Liver (tissue), 9 donors: ENCODE data around the gene TMEM87A. TPM values are rescaled to one million over a fixed set of nuclear protein-coding genes. Genes with fewer than 3 reads are reported as not detected.

Experiments used
- DNase-seq: peaks from one replicate; pipeline ENCODE4 v3.0.0-alpha.2; 2017; ENCODE audit warnings: low spot score
- H3K27ac ChIP-seq, 2 donors: one replicate each; pipeline ENCODE4 v1.7.0; 2013; ENCODE audit warnings: inconsistent platforms in 2 of 2, low read length in 2 of 2, control low read depth in 1 of 2, low read depth in 1 of 2, mild to moderate bottlenecking in 1 of 2
- H3K27me3 ChIP-seq, 4 donors: one replicate each; pipeline versions ENCODE4 v1.6.1 to v1.7.0; 2013; ENCODE audit warnings: low read length in 3 of 4, inconsistent platforms in 1 of 4, mild to moderate bottlenecking in 1 of 4, moderate library complexity in 1 of 4; ENCODE audit not compliant: control insufficient read depth in 4 of 4, insufficient read depth in 4 of 4
- H3K36me3 ChIP-seq, 4 donors: one replicate each; pipeline versions ENCODE4 v1.6.1 to v1.7.0; 2013; ENCODE audit warnings: low read length in 3 of 4, mild to moderate bottlenecking in 3 of 4, low read depth in 1 of 4, moderate library complexity in 1 of 4; ENCODE audit not compliant: control insufficient read depth in 4 of 4, insufficient read depth in 3 of 4
- H3K4me1 ChIP-seq, 4 donors: one replicate each; pipeline versions ENCODE4 v1.6.1 to v1.7.0; 2013; ENCODE audit warnings: low read length in 3 of 4, mild to moderate bottlenecking in 3 of 4, moderate library complexity in 1 of 4; ENCODE audit not compliant: control insufficient read depth in 4 of 4, insufficient read depth in 4 of 4
- H3K4me3 ChIP-seq, 3 donors: one replicate each; pipeline versions ENCODE4 v1.6.1 to v1.7.0; 2013; ENCODE audit warnings: low read length in 3 of 3, control low read depth in 1 of 3, low read depth in 1 of 3, mild to moderate bottlenecking in 1 of 3
- H3K9ac ChIP-seq, 2 donors: one replicate each; pipeline ENCODE4 v1.7.0; 2013; ENCODE audit warnings: low read length in 2 of 2, mild to moderate bottlenecking in 2 of 2, moderate library complexity in 2 of 2, control low read depth in 1 of 2, low read depth in 1 of 2
- H3K9me3 ChIP-seq, 4 donors: one replicate each; pipeline versions ENCODE4 v1.6.1 to v1.7.0; 2013; ENCODE audit warnings: low read length in 3 of 4; ENCODE audit not compliant: control insufficient read depth in 4 of 4
- EGR1 ChIP-seq, 2 donors: IDR thresholded peaks; 2 replicates each; pipeline ENCODE4 v1.6.1; 2016 to 2018; ENCODE audit warnings: antibody characterized with exemption in 2 of 2, low read depth in 2 of 2
- FOXA1 ChIP-seq: IDR thresholded peaks from 2 replicates; pipeline ENCODE4 v1.6.1; 2016; ENCODE audit warnings: antibody characterized with exemption
- FOXA2 ChIP-seq: IDR thresholded peaks from 2 replicates; pipeline ENCODE4 v1.6.1; 2016; ENCODE audit warnings: antibody characterized with exemption
- GABPA ChIP-seq, 2 donors: IDR thresholded peaks in 1 of 2; conservative IDR thresholded peaks in 1 of 2; 2 replicates each; pipeline ENCODE4 v1.6.1; 2016; ENCODE audit warnings: antibody characterized with exemption in 2 of 2, mild to moderate bottlenecking in 1 of 2, moderate library complexity in 1 of 2
- HNF4A ChIP-seq, 2 donors: conservative IDR thresholded peaks; 2 replicates each; pipeline ENCODE4 v1.6.1; 2016; ENCODE audit warnings: antibody characterized with exemption in 2 of 2, mild to moderate bottlenecking in 2 of 2
- HNF4G ChIP-seq: IDR thresholded peaks from 2 replicates; pipeline ENCODE4 v1.6.1; 2016; ENCODE audit warnings: antibody characterized with exemption
- JUND ChIP-seq, 2 donors: IDR thresholded peaks; 2 replicates each; pipeline ENCODE4 v1.6.1; 2016; ENCODE audit warnings: antibody characterized with exemption in 2 of 2
- NR2F2 ChIP-seq: IDR thresholded peaks from 2 replicates; pipeline ENCODE4 v1.6.1; 2016; ENCODE audit warnings: antibody characterized with exemption
- RAD21 ChIP-seq, 2 donors: IDR thresholded peaks; 2 replicates each; pipeline ENCODE4 v1.6.1; 2016; ENCODE audit warnings: antibody characterized with exemption in 2 of 2, mild to moderate bottlenecking in 2 of 2
- RXRA ChIP-seq, 2 donors: IDR thresholded peaks; 2 replicates each; pipeline ENCODE4 v1.6.1; 2017 to 2018; ENCODE audit warnings: antibody characterized with exemption in 2 of 2, mild to moderate bottlenecking in 1 of 2
- SP1 ChIP-seq: IDR thresholded peaks from 2 replicates; pipeline ENCODE4 v1.6.1; 2018; ENCODE audit warnings: antibody characterized with exemption, mild to moderate bottlenecking
- TAF1 ChIP-seq: conservative IDR thresholded peaks from 2 replicates; pipeline ENCODE4 v1.6.1; 2016; ENCODE audit warnings: antibody characterized with exemption, mild to moderate bottlenecking
- YY1 ChIP-seq: IDR thresholded peaks from 2 replicates; pipeline ENCODE4 v1.6.1; 2016; ENCODE audit warnings: antibody characterized with exemption, mild to moderate bottlenecking
- polyA plus RNA-seq, 2 donors: library from polyadenylated mRNA; stranded (reverse) in 1 of 2; unstranded in 1 of 2; fragments of 200-250 nt in 1 of 2; fragments of >200 nt in 1 of 2; fragmentation: Nextera tagmentation in 1 of 2; extraction: Ambion mirVana in 1 of 2; gene quantifications; one replicate each; pipeline versions ENCODE4 v1.2.1 to v1.2.3, GENCODE V29; 2013 to 2015
- total RNA-seq, 2 donors: library from RNA; depleted of rRNA; stranded (reverse); fragments of >200 nt; gene quantifications; one replicate each; pipeline ENCODE4 v1.2.3, GENCODE V29; 2014
- TF ChIP-seq, protein P1 (sequence below): IDR thresholded peaks from 2 replicates; pipeline ENCODE4 v1.6.1; 2016; ENCODE audit warnings: antibody characterized with exemption
- TF ChIP-seq, protein P2 (sequence below): fragments of 150-350 bp; IDR thresholded peaks from 2 replicates; pipeline ENCODE4 v1.5.1; 2017; ENCODE audit warnings: improper control_type of control experiment, low read depth, low read length; ENCODE audit not compliant: missing input control
- TF ChIP-seq, protein P3 (sequence below): IDR thresholded peaks from 2 replicates; pipeline ENCODE4 v1.6.1; 2016; ENCODE audit warnings: antibody characterized with exemption
- TF ChIP-seq, protein P4 (sequence below): IDR thresholded peaks from 2 replicates; pipeline ENCODE4 v1.6.1; 2016; ENCODE audit warnings: antibody characterized with exemption
- TF ChIP-seq, protein P5 (sequence below): IDR thresholded peaks from 2 replicates; pipeline ENCODE4 v1.6.1; 2016; ENCODE audit warnings: antibody characterized with exemption, mild to moderate bottlenecking
- donor health status: healthy.
- donor health status: healthy.
- donor health status: healthy.
- donor health status: healthy.
- donor health status: healthy.

TMEM87A gene
- total and polyA plus RNA-seq, 4 donors: 9.2 to 27.3 (median 21.8) TPM

DNA sequence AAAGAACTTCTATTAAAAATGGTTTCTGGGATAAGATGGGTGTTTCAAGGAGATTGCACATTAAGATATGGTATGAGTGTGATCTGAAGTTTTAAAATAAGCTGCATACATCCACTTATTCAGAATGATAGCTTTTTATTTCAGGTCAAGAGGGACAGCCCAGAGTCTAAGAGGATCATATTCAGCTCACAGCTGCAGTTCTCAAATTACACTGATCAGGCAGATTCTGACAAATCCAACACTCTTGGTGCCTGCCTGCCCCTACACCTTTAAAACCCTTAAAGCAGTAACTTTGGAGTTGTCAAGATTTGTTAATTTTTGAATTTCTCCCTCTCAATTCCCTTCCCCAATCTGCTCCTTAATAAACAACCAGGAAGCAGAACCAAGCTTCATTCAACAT is 9.1 kb upstream of the TMEM87A start:
- TF ChIP-seq NR2F2 (no peak), GABPA (IDR thresholded peaks at IDR 0.05 in 1 of 2, conservative IDR thresholded peaks at IDR 0.05 in 1 of 2) (no peak), HNF4G (no peak), FOXA2 (no peak), YY1 (no peak), SP1 (no peak), RAD21 (IDR thresholded peaks at IDR 0.05) (no peak), RXRA (IDR thresholded peaks at IDR 0.05) (no peak), HNF4A (conservative IDR thresholded peaks at IDR 0.05) (no peak), JUND (IDR thresholded peaks at IDR 0.05) (no peak), EGR1 (IDR thresholded peaks at IDR 0.05; ENCODE audit: low read depth in 2 of 2) (no peak), TAF1 (no peak), FOXA1 (no peak)
- TF ChIP-seq, protein P1, sequence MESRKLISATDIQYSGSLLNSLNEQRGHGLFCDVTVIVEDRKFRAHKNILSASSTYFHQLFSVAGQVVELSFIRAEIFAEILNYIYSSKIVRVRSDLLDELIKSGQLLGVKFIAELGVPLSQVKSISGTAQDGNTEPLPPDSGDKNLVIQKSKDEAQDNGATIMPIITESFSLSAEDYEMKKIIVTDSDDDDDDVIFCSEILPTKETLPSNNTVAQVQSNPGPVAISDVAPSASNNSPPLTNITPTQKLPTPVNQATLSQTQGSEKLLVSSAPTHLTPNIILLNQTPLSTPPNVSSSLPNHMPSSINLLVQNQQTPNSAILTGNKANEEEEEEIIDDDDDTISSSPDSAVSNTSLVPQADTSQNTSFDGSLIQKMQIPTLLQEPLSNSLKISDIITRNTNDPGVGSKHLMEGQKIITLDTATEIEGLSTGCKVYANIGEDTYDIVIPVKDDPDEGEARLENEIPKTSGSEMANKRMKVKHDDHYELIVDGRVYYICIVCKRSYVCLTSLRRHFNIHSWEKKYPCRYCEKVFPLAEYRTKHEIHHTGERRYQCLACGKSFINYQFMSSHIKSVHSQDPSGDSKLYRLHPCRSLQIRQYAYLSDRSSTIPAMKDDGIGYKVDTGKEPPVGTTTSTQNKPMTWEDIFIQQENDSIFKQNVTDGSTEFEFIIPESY: no peak
- TF ChIP-seq, protein P2, sequence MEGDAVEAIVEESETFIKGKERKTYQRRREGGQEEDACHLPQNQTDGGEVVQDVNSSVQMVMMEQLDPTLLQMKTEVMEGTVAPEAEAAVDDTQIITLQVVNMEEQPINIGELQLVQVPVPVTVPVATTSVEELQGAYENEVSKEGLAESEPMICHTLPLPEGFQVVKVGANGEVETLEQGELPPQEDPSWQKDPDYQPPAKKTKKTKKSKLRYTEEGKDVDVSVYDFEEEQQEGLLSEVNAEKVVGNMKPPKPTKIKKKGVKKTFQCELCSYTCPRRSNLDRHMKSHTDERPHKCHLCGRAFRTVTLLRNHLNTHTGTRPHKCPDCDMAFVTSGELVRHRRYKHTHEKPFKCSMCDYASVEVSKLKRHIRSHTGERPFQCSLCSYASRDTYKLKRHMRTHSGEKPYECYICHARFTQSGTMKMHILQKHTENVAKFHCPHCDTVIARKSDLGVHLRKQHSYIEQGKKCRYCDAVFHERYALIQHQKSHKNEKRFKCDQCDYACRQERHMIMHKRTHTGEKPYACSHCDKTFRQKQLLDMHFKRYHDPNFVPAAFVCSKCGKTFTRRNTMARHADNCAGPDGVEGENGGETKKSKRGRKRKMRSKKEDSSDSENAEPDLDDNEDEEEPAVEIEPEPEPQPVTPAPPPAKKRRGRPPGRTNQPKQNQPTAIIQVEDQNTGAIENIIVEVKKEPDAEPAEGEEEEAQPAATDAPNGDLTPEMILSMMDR: no peak
- TF ChIP-seq, protein P3, sequence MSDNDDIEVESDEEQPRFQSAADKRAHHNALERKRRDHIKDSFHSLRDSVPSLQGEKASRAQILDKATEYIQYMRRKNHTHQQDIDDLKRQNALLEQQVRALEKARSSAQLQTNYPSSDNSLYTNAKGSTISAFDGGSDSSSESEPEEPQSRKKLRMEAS: no peak
- TF ChIP-seq, protein P4, sequence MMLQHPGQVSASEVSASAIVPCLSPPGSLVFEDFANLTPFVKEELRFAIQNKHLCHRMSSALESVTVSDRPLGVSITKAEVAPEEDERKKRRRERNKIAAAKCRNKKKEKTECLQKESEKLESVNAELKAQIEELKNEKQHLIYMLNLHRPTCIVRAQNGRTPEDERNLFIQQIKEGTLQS: no peak
- TF ChIP-seq, protein P5, sequence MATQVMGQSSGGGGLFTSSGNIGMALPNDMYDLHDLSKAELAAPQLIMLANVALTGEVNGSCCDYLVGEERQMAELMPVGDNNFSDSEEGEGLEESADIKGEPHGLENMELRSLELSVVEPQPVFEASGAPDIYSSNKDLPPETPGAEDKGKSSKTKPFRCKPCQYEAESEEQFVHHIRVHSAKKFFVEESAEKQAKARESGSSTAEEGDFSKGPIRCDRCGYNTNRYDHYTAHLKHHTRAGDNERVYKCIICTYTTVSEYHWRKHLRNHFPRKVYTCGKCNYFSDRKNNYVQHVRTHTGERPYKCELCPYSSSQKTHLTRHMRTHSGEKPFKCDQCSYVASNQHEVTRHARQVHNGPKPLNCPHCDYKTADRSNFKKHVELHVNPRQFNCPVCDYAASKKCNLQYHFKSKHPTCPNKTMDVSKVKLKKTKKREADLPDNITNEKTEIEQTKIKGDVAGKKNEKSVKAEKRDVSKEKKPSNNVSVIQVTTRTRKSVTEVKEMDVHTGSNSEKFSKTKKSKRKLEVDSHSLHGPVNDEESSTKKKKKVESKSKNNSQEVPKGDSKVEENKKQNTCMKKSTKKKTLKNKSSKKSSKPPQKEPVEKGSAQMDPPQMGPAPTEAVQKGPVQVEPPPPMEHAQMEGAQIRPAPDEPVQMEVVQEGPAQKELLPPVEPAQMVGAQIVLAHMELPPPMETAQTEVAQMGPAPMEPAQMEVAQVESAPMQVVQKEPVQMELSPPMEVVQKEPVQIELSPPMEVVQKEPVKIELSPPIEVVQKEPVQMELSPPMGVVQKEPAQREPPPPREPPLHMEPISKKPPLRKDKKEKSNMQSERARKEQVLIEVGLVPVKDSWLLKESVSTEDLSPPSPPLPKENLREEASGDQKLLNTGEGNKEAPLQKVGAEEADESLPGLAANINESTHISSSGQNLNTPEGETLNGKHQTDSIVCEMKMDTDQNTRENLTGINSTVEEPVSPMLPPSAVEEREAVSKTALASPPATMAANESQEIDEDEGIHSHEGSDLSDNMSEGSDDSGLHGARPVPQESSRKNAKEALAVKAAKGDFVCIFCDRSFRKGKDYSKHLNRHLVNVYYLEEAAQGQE: no peak
- no peaks in the 10 kb centered on the region for H3K27me3 ChIP-seq
- no peak overlapping the region for H3K9ac ChIP-seq
- H3K9me3 ChIP-seq: no peaks in the 10 kb centered on the region
- H3K4me3 ChIP-seq: no peak overlapping the region
- H3K36me3 ChIP-seq: peaks cover 2 to 12% (median 8%) of the 10 kb centered on the region in 4 donors
- H3K4me1 ChIP-seq: peaks cover 16 to 42% (median 31%) of the 10 kb centered on the region in 4 donors
- peak overlapping the region; percentile 14 to 52 for H3K27ac ChIP-seq
- DNase-seq: no peak
